SK-N-MC (cell line): ENCODE data around the gene MAVS.
"Not testable (repeated sequence)": the region's sequence is repeated elsewhere in the genome, so short reads cannot be mapped to it uniquely, and the experiment has no call there.

ENCODE experiments used
- DNase-seq: peaks from one replicate; pipeline ENCODE4 v3.0.0-alpha.2; 2011; ENCODE audit warnings: low read depth, low spot score
- H3K27ac ChIP-seq: fragments of 200-600 bp; sonication (generic); 2 replicates; pipeline ENCODE4 v1.5.1; 2016; ENCODE audit warnings: mixed run types
- H3K36me3 ChIP-seq: fragments of 200-600 bp; sonication (generic); 2 replicates; pipeline ENCODE4 v1.6.1; 2017; ENCODE audit warnings: antibody characterized with exemption, low read length, mixed read lengths; ENCODE audit not compliant: insufficient read depth
- H3K4me3 ChIP-seq: fragments of 200-600 bp; sonication (generic); 2 replicates; pipeline ENCODE4 v1.5.1; 2016
- H3K9ac ChIP-seq: fragments of 200-600 bp; sonication (generic); 2 replicates; pipeline ENCODE4 v1.8.0; 2017; ENCODE audit warnings: mixed run types, mixed read lengths; ENCODE audit not compliant: insufficient read length
- H3K9me3 ChIP-seq: fragments of 200-600 bp; sonication (generic); 2 replicates; pipeline ENCODE4 v1.6.1; 2017; ENCODE audit warnings: low read depth, mild to moderate bottlenecking, antibody characterized with exemption, low read length, moderate library complexity, mixed read lengths
- EZH2 ChIP-seq: fragments of 200-600 bp; sonication (generic); IDR thresholded peaks from one replicate; pipeline ENCODE4 v1.6.1; 2017; ENCODE audit warnings: antibody characterized with exemption
- FOXP2 ChIP-seq: optimal IDR thresholded peaks from 2 replicates; pipeline ENCODE3; 2011; ENCODE audit warnings: mild to moderate bottlenecking, moderate library complexity; ENCODE audit not compliant: insufficient read depth; ENCODE audit errors: extremely low read length, control extremely low read depth
- POLR2AphosphoS5 ChIP-seq: IDR thresholded peaks from 2 replicates; pipeline ENCODE4 v1.6.1; 2012; ENCODE audit warnings: mild to moderate bottlenecking, low read depth, low read length, borderline replicate concordance

Gene MAVS

GRCh38 chr20:3836132-3836531 lies 10.5 kb upstream of the MAVS start:
- no peak for DNase-seq
- no peaks in the 10 kb centered on the region for H3K9me3 ChIP-seq
- no peak overlapping the region for H3K4me3 ChIP-seq
- H3K27ac ChIP-seq = no peak overlapping the region
- peaks cover 5% of the 10 kb centered on the region; the same call in 1 of the 2 replicates for H3K36me3 ChIP-seq
- no peak for TF ChIP-seq EZH2
- no peak for TF ChIP-seq FOXP2
- TF ChIP-seq POLR2AphosphoS5 = no peak
- H3K9ac ChIP-seq = no peak overlapping the region

GRCh38 chr20:3839328-3839727 lies 7.3 kb upstream of the MAVS start:
- no peak for DNase-seq
- Histone ChIP-seq H3K36me3 (peaks cover 5% of the 10 kb centered on the region; the same call in 1 of the 2 replicates), H3K9me3 (no peaks in the 10 kb centered on the region), H3K4me3 (no peak overlapping the region), H3K27ac (peak overlapping the region; percentile 7), H3K9ac (no peak overlapping the region)
- TF ChIP-seq EZH2 (no peak), FOXP2 (no peak)

GRCh38 chr20:3840201-3840600 lies 6.4 kb upstream of the MAVS start:
- H3K27ac ChIP-seq, H3K4me3 ChIP-seq, H3K9me3 ChIP-seq: not testable (repeated sequence)

GRCh38 chr20:3842348-3842930 lies 4.2 kb upstream of the MAVS start:
- H3K9ac ChIP-seq = no peak overlapping the region
- no peaks in the 10 kb centered on the region for H3K36me3 ChIP-seq
- H3K9me3 ChIP-seq = no peaks in the 10 kb centered on the region
- TF ChIP-seq EZH2 = no peak
- TF ChIP-seq FOXP2 = no peak
- no peak for TF ChIP-seq POLR2AphosphoS5
- H3K4me3 ChIP-seq = no peak overlapping the region
- DNase-seq = no peak
- H3K27ac ChIP-seq = no peak overlapping the region; the same call in 1 of the 2 replicates

More at GRCh38 chr20:3840201-3840600, 6.4 kb upstream of the MAVS start:
- not testable (repeated sequence) for H3K36me3 ChIP-seq, H3K9ac ChIP-seq, DNase-seq

- no peak for TF ChIP-seq POLR2AphosphoS5
- no peak for TF ChIP-seq FOXP2
- TF ChIP-seq EZH2 = no peak
- no peak for DNase-seq
- no peak overlapping the region for H3K9ac ChIP-seq
- H3K27ac ChIP-seq = no peak overlapping the region
- no peaks in the 10 kb centered on the region for H3K9me3 ChIP-seq
- H3K36me3 ChIP-seq = no peaks in the 10 kb centered on the region
- H3K4me3 ChIP-seq = no peak overlapping the region
These were observed 3.1 kb upstream of the MAVS start for GRCh38 chr20:3843490-3843889.

- not testable (repeated sequence) for H3K9me3 ChIP-seq, H3K36me3 ChIP-seq, H3K4me3 ChIP-seq, DNase-seq, H3K9ac ChIP-seq, H3K27ac ChIP-seq
These were observed 2.5 kb upstream of the MAVS start for GRCh38 chr20:3843990-3844619.

- no peak for DNase-seq
- Histone ChIP-seq H3K27ac (no peak overlapping the region), H3K36me3 (no peaks in the 10 kb centered on the region), H3K9me3 (no peaks in the 10 kb centered on the region), H3K9ac (peak overlapping the region; percentile 97), H3K4me3 (peak overlapping the region; percentile 98)
- TF ChIP-seq POLR2AphosphoS5 = no peak
- TF ChIP-seq EZH2 = no peak
- TF ChIP-seq FOXP2 = no peak
These were observed 275 bp upstream of the MAVS start for GRCh38 chr20:3846378-3846739.

GRCh38 chr20:3847429-3847940 lies 851 bp downstream of the MAVS start:
- no peak for DNase-seq
- H3K27ac ChIP-seq = no peak overlapping the region
- H3K36me3 ChIP-seq = no peaks in the 10 kb centered on the region
- H3K9me3 ChIP-seq = no peaks in the 10 kb centered on the region
- H3K4me3 ChIP-seq = peak overlapping the region; percentile 98
- no peak for TF ChIP-seq FOXP2
- no peak for TF ChIP-seq EZH2
- no peak for TF ChIP-seq POLR2AphosphoS5
- H3K9ac ChIP-seq = peak overlapping the region; percentile 97

- DNase-seq = no peak
- Histone ChIP-seq H3K9me3 (no peaks in the 10 kb centered on the region), H3K9ac (no peak overlapping the region), H3K36me3 (no peaks in the 10 kb centered on the region), H3K4me3 (no peak overlapping the region), H3K27ac (no peak overlapping the region)
- TF ChIP-seq POLR2AphosphoS5 (no peak), EZH2 (no peak), FOXP2 (no peak)
These were observed 1.9 kb downstream of the MAVS start for GRCh38 chr20:3848565-3848964.
